H9 (cell line): ENCODE data around the gene MATN1. TPM values are rescaled to one million over a fixed set of nuclear protein-coding genes. Genes with fewer than 3 reads are reported as not detected.

ENCODE experiments used
- DNase-seq: peaks from one replicate; pipeline ENCODE4 v3.0.0-alpha.2; 2017
- H2AFZ ChIP-seq: one replicate; pipeline ENCODE4 v1.6.1; 2013; ENCODE audit warnings: mild to moderate bottlenecking, low read length, control low read depth, moderate library complexity
- H2AK5ac ChIP-seq: 2 replicates; pipeline ENCODE4 v1.6.1; 2013; ENCODE audit warnings: low read length, control low read depth, mixed read lengths; ENCODE audit not compliant: insufficient read length
- H2BK120ac ChIP-seq: one replicate; pipeline ENCODE4 v1.6.1; 2013; ENCODE audit warnings: low read depth, mild to moderate bottlenecking, low read length, control low read depth, inconsistent platforms; ENCODE audit not compliant: poor library complexity, severe bottlenecking
- H2BK12ac ChIP-seq: 2 replicates; pipeline ENCODE4 v1.6.1; 2013; ENCODE audit warnings: low read length, control low read depth, mixed read lengths, low read depth; ENCODE audit not compliant: insufficient read length
- H2BK15ac ChIP-seq: 2 replicates; pipeline ENCODE4 v1.6.1; 2013; ENCODE audit warnings: low read depth, low read length, control low read depth
- H2BK20ac ChIP-seq: one replicate; pipeline ENCODE4 v1.6.1; 2013; ENCODE audit warnings: low read depth, mild to moderate bottlenecking, low read length, control low read depth, inconsistent platforms; ENCODE audit not compliant: poor library complexity, severe bottlenecking
- H2BK5ac ChIP-seq: 2 replicates; pipeline ENCODE4 v1.6.1; 2013; ENCODE audit warnings: low read length, control low read depth, mixed read lengths; ENCODE audit not compliant: insufficient read length
- H3K14ac ChIP-seq: 2 replicates; pipeline ENCODE4 v1.6.1; 2013; ENCODE audit warnings: low read length, control low read depth; ENCODE audit not compliant: insufficient read depth
- H3K18ac ChIP-seq: 2 replicates; pipeline ENCODE4 v1.6.1; 2013; ENCODE audit warnings: low read depth, mild to moderate bottlenecking, mixed read lengths, low read length, control low read depth; ENCODE audit not compliant: insufficient read length
- H3K23ac ChIP-seq: 2 replicates; pipeline ENCODE4 v1.6.1; 2013; ENCODE audit warnings: low read length, control low read depth, mixed read lengths, low read depth; ENCODE audit not compliant: insufficient read length
- H3K23me2 ChIP-seq: 2 replicates; pipeline ENCODE4 v1.6.1; 2013; ENCODE audit warnings: low read depth, mild to moderate bottlenecking, mixed read lengths, low read length, control low read depth; ENCODE audit not compliant: insufficient read length, poor library complexity, severe bottlenecking
- H3K27ac ChIP-seq: 2 replicates; pipeline ENCODE4 v1.5.1; 2013; ENCODE audit warnings: low read length, control low read depth, mixed read lengths, low read depth; ENCODE audit not compliant: insufficient read length
- H3K27me3 ChIP-seq: 2 replicates; pipeline ENCODE4 v1.6.1; 2013; ENCODE audit warnings: low read length, control low read depth, inconsistent platforms; ENCODE audit not compliant: insufficient read depth
- H3K4ac ChIP-seq: 2 replicates; pipeline ENCODE4 v1.6.1; 2013; ENCODE audit warnings: low read depth, mild to moderate bottlenecking, control low read depth, inconsistent platforms, low read length, moderate library complexity
- H3K4me1 ChIP-seq: 2 replicates; pipeline ENCODE4 v1.6.1; 2013; ENCODE audit warnings: low read length, control low read depth, inconsistent platforms; ENCODE audit not compliant: insufficient read depth
- H3K4me2 ChIP-seq: 2 replicates; pipeline ENCODE4 v1.6.1; 2013; ENCODE audit warnings: low read length, control low read depth, mixed read lengths; ENCODE audit not compliant: insufficient read length, insufficient read depth
- H3K56ac ChIP-seq: 2 replicates; pipeline ENCODE4 v1.6.1; 2013; ENCODE audit warnings: low read depth, mild to moderate bottlenecking, mixed read lengths, low read length, control low read depth; ENCODE audit not compliant: insufficient read length
- H3K79me1 ChIP-seq: 2 replicates; pipeline ENCODE4 v1.6.1; 2013; ENCODE audit warnings: low read depth, mild to moderate bottlenecking, moderate library complexity, low read length, control low read depth, inconsistent platforms; ENCODE audit not compliant: insufficient read depth, poor library complexity, severe bottlenecking
- H3K79me2 ChIP-seq: 2 replicates; pipeline ENCODE4 v1.6.1; 2013; ENCODE audit warnings: low read length, control low read depth, inconsistent platforms; ENCODE audit not compliant: insufficient read depth
- H3K9ac ChIP-seq: 2 replicates; pipeline ENCODE4 v1.6.1; 2013; ENCODE audit warnings: low read length, control low read depth, mixed read lengths; ENCODE audit not compliant: insufficient read length; ENCODE audit errors: extremely low read depth
- H3K9me3 ChIP-seq: one replicate; pipeline ENCODE4 v1.6.1; 2013; ENCODE audit warnings: low read depth, low read length, inconsistent platforms; ENCODE audit not compliant: control insufficient read depth
- H3T11ph ChIP-seq: one replicate; pipeline ENCODE4 v1.6.1; 2013; ENCODE audit warnings: mild to moderate bottlenecking, low read length, control low read depth, inconsistent platforms
- H4K20me1 ChIP-seq: one replicate; pipeline ENCODE4 v1.6.1; 2013; ENCODE audit not compliant: control insufficient read depth, insufficient read length, insufficient read depth
- H4K5ac ChIP-seq: 2 replicates; pipeline ENCODE4 v1.6.1; 2013; ENCODE audit warnings: low read depth, mild to moderate bottlenecking, mixed read lengths, low read length, control low read depth; ENCODE audit not compliant: insufficient read length
- H4K8ac ChIP-seq: replicated peaks from 2 replicates; pipeline ENCODE4 v1.6.1; 2013; ENCODE audit warnings: low read length, control low read depth, mixed read lengths, low read depth; ENCODE audit not compliant: insufficient read length
- H4K91ac ChIP-seq: 2 replicates; pipeline ENCODE4 v1.6.1; 2013; ENCODE audit warnings: low read depth, mild to moderate bottlenecking, moderate library complexity, mixed read lengths, low read length, control low read depth; ENCODE audit not compliant: insufficient read length
- H3K27ac Mint-ChIP-seq, 3 experiments: 2 replicates in 2 of 3; 3 replicates in 1 of 3; pipeline ENCODE4 v1.8.0; 2020 to 2021; ENCODE audit warnings: mixed read lengths in 3 of 3, mild to moderate bottlenecking in 1 of 3, moderate library complexity in 1 of 3
- H3K27me3 Mint-ChIP-seq: 2 replicates; pipeline ENCODE4 v1.8.0; 2021; ENCODE audit warnings: low read depth, mild to moderate bottlenecking, moderate library complexity, mixed read lengths
- H3K36me3 Mint-ChIP-seq, 3 experiments: 2 replicates in 2 of 3; 3 replicates in 1 of 3; pipeline ENCODE4 v1.8.0; 2020 to 2021; ENCODE audit warnings: low read depth in 3 of 3, mixed read lengths in 3 of 3; ENCODE audit not compliant: insufficient read depth in 1 of 3
- H3K4me1 Mint-ChIP-seq, 2 experiments: 2 replicates each; pipeline ENCODE4 v1.8.0; 2020; ENCODE audit warnings: mixed read lengths in 2 of 2
- H3K4me3 Mint-ChIP-seq, 2 experiments: 2 replicates in 1 of 2; 3 replicates in 1 of 2; pipeline ENCODE4 v1.8.0; 2020 to 2021; ENCODE audit warnings: mild to moderate bottlenecking in 2 of 2, mixed read lengths in 2 of 2, moderate library complexity in 1 of 2
- H3K9me3 Mint-ChIP-seq, 2 experiments: 2 replicates in 1 of 2; 3 replicates in 1 of 2; pipeline ENCODE4 v1.8.0; 2020; ENCODE audit warnings: mild to moderate bottlenecking in 2 of 2, mixed read lengths in 2 of 2, moderate library complexity in 1 of 2
- WGBS: extraction: QIAGEN DNeasy Blood & Tissue Kit; methylation state at CpG from one replicate; pipeline ENCODE4 v1.1.7; 2013; ENCODE audit warnings: missing lambda C conversion rate, low lambda C conversion rate, mixed read lengths; ENCODE audit not compliant: insufficient read length; ENCODE audit errors: extremely low coverage; 5-methylcytosine and 5-hydroxymethylcytosine counted together
- total RNA-seq: library from RNA; stranded (reverse); gene quantifications from 2 replicates; pipeline ENCODE4 v1.2.1, GENCODE V29; 2021
- TF ChIP-seq, protein P1 (sequence below): fragments of 200-600 bp; sonication (generic); conservative IDR thresholded peaks from 3 replicates; pipeline ENCODE4 v1.8.0; 2021; ENCODE audit warnings: antibody characterized with exemption, mild to moderate bottlenecking

Gene MATN1
- total RNA-seq, 1 experiment from 2014 or later = not detected

DNA sequence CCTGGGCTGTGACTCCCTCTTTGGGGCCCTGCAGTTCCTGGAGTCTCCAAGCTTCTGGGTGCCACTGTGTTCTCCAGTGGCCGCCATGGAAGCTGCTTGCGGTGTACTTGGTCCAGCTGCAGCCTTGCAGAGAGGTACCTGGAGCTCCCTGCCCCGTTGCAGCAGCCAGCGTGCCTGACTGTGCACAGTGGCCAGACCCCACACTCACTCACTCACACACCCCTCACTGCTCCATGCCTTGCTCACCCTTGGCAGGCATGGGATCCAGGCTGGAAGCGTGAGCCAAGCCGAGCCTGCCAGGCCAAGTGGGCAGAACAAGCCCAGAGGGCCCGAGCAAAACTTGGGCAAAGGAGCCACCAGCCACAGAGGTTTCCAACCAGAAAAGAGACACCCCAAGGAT lies 43.0 kb downstream of the MATN1 start:
- TF ChIP-seq, protein P1, sequence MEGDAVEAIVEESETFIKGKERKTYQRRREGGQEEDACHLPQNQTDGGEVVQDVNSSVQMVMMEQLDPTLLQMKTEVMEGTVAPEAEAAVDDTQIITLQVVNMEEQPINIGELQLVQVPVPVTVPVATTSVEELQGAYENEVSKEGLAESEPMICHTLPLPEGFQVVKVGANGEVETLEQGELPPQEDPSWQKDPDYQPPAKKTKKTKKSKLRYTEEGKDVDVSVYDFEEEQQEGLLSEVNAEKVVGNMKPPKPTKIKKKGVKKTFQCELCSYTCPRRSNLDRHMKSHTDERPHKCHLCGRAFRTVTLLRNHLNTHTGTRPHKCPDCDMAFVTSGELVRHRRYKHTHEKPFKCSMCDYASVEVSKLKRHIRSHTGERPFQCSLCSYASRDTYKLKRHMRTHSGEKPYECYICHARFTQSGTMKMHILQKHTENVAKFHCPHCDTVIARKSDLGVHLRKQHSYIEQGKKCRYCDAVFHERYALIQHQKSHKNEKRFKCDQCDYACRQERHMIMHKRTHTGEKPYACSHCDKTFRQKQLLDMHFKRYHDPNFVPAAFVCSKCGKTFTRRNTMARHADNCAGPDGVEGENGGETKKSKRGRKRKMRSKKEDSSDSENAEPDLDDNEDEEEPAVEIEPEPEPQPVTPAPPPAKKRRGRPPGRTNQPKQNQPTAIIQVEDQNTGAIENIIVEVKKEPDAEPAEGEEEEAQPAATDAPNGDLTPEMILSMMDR = no peak
- H3K27me3 ChIP-seq = no peaks in the 10 kb centered on the region
- H3K4ac ChIP-seq = no peak overlapping the region
- H3K9ac ChIP-seq = no peak overlapping the region
- H3K14ac ChIP-seq = no peak overlapping the region; the same call in 1 of the 2 replicates
- no peak overlapping the region for H3K4me3 Mint-ChIP-seq
- no peak overlapping the region for H2BK20ac ChIP-seq
- no peaks in the 10 kb centered on the region for H3K79me2 ChIP-seq
- H3K27ac Mint-ChIP-seq = no peak overlapping the region
- H3T11ph ChIP-seq = no peak overlapping the region
- no CpG with 5 or more reads among the region's 7 CpGs for WGBS
- no peak overlapping the region for H2BK120ac ChIP-seq
- no peak overlapping the region for H3K27ac ChIP-seq
- peaks cover 3 to 11% of the 10 kb centered on the region in 2 experiments; a peak in 4 of 5 replicates for H3K9me3 Mint-ChIP-seq
- no peak overlapping the region for H2AFZ ChIP-seq
- peaks cover 0 to 7% of the 10 kb centered on the region in 2 experiments; a peak in 1 of 4 replicates for H3K4me1 Mint-ChIP-seq
- no peak overlapping the region for H3K4me2 ChIP-seq
- H2BK12ac ChIP-seq = no peak overlapping the region
- no peak overlapping the region for H3K18ac ChIP-seq
- H3K79me1 ChIP-seq = no peaks in the 10 kb centered on the region
- no peaks in the 10 kb centered on the region for H3K23me2 ChIP-seq
- no peak overlapping the region for H2AK5ac ChIP-seq
- H3K27me3 Mint-ChIP-seq = peaks cover 29% of the 10 kb centered on the region
- H4K20me1 ChIP-seq = no peaks in the 10 kb centered on the region
- no peak overlapping the region for H4K8ac ChIP-seq
- H3K23ac ChIP-seq = no peak overlapping the region
- no peak for DNase-seq
- H4K91ac ChIP-seq = no peak overlapping the region
- H4K5ac ChIP-seq = no peak overlapping the region
- no peaks in the 10 kb centered on the region; the same call in 1 of the 2 replicates for H3K4me1 ChIP-seq
- H3K56ac ChIP-seq = no peak overlapping the region
- no peak overlapping the region for H2BK15ac ChIP-seq
- H2BK5ac ChIP-seq = no peak overlapping the region
- H3K9me3 ChIP-seq = no peaks in the 10 kb centered on the region
- no peaks in the 10 kb centered on the region; a peak in 2 of 7 replicates for H3K36me3 Mint-ChIP-seq
